ENCODE results near the gene ADARB1. TPM values are rescaled to one million over a fixed set of nuclear protein-coding genes. Genes with fewer than 3 reads are reported as not detected.
A peak's percentile ranks its signal among the peaks of the same experiment; 100 is the strongest.

The ADARB1 gene
- total RNA-seq, 1 experiment from 2014 or later: 15.8 TPM

DNA sequence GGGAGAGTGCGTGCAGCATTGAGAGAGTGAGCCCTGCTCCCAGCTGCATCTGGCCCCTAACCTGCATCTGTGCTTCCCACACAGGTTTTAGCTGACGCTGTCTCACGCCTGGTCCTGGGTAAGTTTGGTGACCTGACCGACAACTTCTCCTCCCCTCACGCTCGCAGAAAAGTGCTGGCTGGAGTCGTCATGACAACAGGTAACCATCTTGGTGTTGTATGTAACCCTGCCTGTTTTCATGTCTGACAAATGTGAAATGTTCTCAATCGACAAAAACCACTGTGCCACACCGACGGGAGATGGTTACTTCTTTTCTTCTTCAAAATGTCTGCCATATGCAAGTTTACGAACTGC, 105.8 kb downstream of the ADARB1 start:
- no peaks in the 10 kb centered on the region for H3K27me3 Mint-ChIP-seq (ENCODE audit: low read depth)
- no peak overlapping the region for H3K27ac ChIP-seq (ENCODE audit: insufficient read length, low read depth, low read length)
- H3K79me1 ChIP-seq (ENCODE audit: insufficient read depth, low read depth, low read length, poor library complexity, severe bottlenecking): no peaks in the 10 kb centered on the region
- H4K20me1 ChIP-seq (ENCODE audit: control insufficient read depth, insufficient read depth, insufficient read length): no peaks in the 10 kb centered on the region
- H3K27ac Mint-ChIP-seq: no peak overlapping the region
- no peaks in the 10 kb centered on the region for H3K9me3 ChIP-seq (ENCODE audit: control insufficient read depth, low read depth, low read length)
- WGBS (ENCODE audit: extremely low coverage, insufficient read length, low lambda C conversion rate): no CpG with 5 or more reads among the region's 11 CpGs
- no peak overlapping the region for H3K23ac ChIP-seq (ENCODE audit: insufficient read length, low read depth, low read length)
- peaks cover 7 to 9% of the 10 kb centered on the region in 2 experiments for H3K4me1 Mint-ChIP-seq
- H3K23me2 ChIP-seq (ENCODE audit: insufficient read length, low read depth, low read length, poor library complexity, severe bottlenecking): no peaks in the 10 kb centered on the region
- no peak overlapping the region for H3K18ac ChIP-seq (ENCODE audit: insufficient read length, low read depth, low read length)
- no peak overlapping the region for H2AFZ ChIP-seq (ENCODE audit: low read length)
- no peak overlapping the region for H3K9ac ChIP-seq (ENCODE audit: extremely low read depth, insufficient read length, low read length)
- H3K4me2 ChIP-seq (ENCODE audit: insufficient read depth, insufficient read length, low read length): no peak overlapping the region
- H4K8ac ChIP-seq (replicated peaks; ENCODE audit: insufficient read length, low read depth, low read length): no peak overlapping the region
- H3T11ph ChIP-seq (ENCODE audit: low read length): no peak overlapping the region
- no peak overlapping the region for H3K4me3 Mint-ChIP-seq
- no peak overlapping the region for H2AK5ac ChIP-seq (ENCODE audit: insufficient read length, low read length)
- H3K56ac ChIP-seq (ENCODE audit: insufficient read length, low read depth, low read length): no peak overlapping the region
- peaks cover 4 to 17% (median 8%) of the 10 kb centered on the region in 3 experiments; a peak in 4 of 7 replicates for H3K36me3 Mint-ChIP-seq (ENCODE audit: insufficient read depth in 1 of 3, low read depth in 3 of 3)
- H4K5ac ChIP-seq (ENCODE audit: insufficient read length, low read depth, low read length): peak overlapping the region; percentile 39
- no peak overlapping the region for H2BK20ac ChIP-seq (ENCODE audit: low read depth, low read length, poor library complexity, severe bottlenecking)
- no peak overlapping the region for H2BK120ac ChIP-seq (ENCODE audit: low read depth, low read length, poor library complexity, severe bottlenecking)
- H2BK15ac ChIP-seq (ENCODE audit: low read depth, low read length): no peak overlapping the region
- no peak overlapping the region for H3K4ac ChIP-seq (ENCODE audit: low read depth, low read length)
- no peaks in the 10 kb centered on the region for H3K79me2 ChIP-seq (ENCODE audit: insufficient read depth, low read length)
- no peak overlapping the region for H2BK5ac ChIP-seq (ENCODE audit: insufficient read length, low read length)
- H3K27me3 ChIP-seq (ENCODE audit: insufficient read depth, low read length): no peaks in the 10 kb centered on the region
- no peak overlapping the region for H2BK12ac ChIP-seq (ENCODE audit: insufficient read length, low read depth, low read length)
- no peaks in the 10 kb centered on the region for H3K9me3 Mint-ChIP-seq
- TF ChIP-seq, protein P1, sequence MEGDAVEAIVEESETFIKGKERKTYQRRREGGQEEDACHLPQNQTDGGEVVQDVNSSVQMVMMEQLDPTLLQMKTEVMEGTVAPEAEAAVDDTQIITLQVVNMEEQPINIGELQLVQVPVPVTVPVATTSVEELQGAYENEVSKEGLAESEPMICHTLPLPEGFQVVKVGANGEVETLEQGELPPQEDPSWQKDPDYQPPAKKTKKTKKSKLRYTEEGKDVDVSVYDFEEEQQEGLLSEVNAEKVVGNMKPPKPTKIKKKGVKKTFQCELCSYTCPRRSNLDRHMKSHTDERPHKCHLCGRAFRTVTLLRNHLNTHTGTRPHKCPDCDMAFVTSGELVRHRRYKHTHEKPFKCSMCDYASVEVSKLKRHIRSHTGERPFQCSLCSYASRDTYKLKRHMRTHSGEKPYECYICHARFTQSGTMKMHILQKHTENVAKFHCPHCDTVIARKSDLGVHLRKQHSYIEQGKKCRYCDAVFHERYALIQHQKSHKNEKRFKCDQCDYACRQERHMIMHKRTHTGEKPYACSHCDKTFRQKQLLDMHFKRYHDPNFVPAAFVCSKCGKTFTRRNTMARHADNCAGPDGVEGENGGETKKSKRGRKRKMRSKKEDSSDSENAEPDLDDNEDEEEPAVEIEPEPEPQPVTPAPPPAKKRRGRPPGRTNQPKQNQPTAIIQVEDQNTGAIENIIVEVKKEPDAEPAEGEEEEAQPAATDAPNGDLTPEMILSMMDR (conservative IDR thresholded peaks at IDR 0.05): no peak
- no peak for DNase-seq
- no peak overlapping the region for H4K91ac ChIP-seq (ENCODE audit: insufficient read length, low read depth, low read length)
- no peak overlapping the region for H3K14ac ChIP-seq (ENCODE audit: insufficient read depth, low read length)
- H3K4me1 ChIP-seq (ENCODE audit: insufficient read depth, low read length): no peaks in the 10 kb centered on the region
